ENCODE results near the gene FRMD8. TPM values are rescaled to one million over a fixed set of nuclear protein-coding genes. Genes with fewer than 3 reads are reported as not detected.

The FRMD8 gene, protein sequence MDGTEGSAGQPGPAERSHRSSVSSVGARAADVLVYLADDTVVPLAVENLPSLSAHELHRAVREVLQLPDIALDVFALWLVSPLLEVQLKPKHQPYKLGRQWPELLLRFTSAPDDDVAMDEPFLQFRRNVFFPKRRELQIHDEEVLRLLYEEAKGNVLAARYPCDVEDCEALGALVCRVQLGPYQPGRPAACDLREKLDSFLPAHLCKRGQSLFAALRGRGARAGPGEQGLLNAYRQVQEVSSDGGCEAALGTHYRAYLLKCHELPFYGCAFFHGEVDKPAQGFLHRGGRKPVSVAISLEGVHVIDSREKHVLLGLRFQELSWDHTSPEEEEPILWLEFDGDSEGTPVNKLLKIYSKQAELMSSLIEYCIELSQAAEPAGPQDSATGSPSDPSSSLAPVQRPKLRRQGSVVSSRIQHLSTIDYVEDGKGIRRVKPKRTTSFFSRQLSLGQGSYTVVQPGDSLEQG
- total RNA-seq: 8.2 TPM
- long read RNA-seq, transcript FRMD8-201 (11 exons, 3,723 nt): major isoform, 12 of 22 reads
- long read RNA-seq, partial matches to known transcripts: 2 of 22 reads
- long read RNA-seq, other reads (novel, unspliced or antisense): 2 of 22 reads

DNA sequence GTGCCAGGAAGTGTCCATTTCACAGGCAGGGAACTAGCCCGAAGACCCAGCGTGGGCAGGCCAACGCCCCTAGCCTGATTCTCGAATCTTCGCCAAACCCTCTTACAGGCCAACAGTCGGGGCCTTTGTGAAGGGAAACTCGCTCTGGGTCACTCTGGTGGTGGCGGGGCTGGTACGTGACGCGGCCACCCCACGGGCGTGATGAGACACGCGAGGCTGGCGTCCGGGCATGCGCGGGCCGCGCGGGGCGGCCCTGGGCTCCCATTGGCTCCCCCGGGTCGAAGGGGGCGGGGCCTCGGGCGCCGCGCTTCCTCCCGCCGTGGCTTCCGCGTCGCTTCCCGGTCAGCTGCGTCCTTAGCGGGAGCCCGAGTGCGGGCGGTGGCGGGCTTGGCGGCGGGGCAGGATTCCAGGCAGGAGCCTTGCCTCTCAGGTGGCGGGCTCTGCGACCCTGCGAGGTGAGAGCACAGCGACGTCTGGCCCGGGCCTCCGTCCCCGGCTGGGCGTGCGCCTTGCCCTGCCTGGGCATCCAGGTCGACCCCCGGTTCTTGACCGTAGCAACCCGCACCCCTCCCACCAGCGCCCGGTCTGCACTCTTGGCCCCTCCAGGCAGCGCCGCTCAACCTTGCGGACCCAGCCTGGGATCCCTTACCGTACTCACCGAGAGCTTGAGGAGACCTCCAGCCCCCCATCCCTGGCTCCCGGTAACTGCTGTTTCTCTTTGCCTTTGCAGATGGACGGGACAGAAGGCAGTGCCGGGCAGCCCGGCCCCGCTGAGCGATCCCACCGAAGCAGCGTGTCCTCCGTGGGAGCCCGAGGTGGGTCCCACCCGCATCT is at the start of gene FRMD8:
Gene FRMD8 (plus strand): TSS at position 331 of the 834 bp plus-strand sequence. CDS start 400 bp downstream, at position 731.
- intact Hi-C loops (cut with DNase I): no loop called here
- DNase-seq (ENCODE audit: missing footprints): peak; percentile 98
- ATAC-seq: peak; percentile 74

DNA sequence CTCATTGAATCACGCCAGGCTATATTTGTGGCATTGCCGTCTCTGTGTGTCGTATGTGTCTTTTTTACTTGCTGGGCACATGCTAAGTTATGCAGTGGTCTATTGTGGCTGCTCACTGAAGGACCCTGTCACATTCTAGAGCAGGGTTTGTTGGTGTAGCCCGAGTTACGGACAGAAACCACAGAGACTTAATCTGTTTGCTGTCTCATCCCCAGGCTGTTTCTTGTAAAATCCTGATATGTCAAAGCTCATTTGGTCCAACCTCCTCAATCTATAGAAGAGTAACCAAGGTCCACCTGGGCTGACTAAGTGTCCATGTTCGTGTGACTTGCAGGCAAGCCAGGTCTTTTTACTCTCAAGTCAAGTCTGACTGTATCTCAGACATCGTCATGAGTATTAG is 47.8 kb upstream of the FRMD8 start:
- intact Hi-C loops (cut with DNase I): no loop called here
- DNase-seq (ENCODE audit: missing footprints) (no peak), ATAC-seq (no peak)

GRCh38 chr11:65340226-65340625 is 46.2 kb upstream of the FRMD8 start:
- DNase-seq (ENCODE audit: missing footprints) (no peak), ATAC-seq (no peak)
- intact Hi-C loops (cut with DNase I): no loop called here

DNA sequence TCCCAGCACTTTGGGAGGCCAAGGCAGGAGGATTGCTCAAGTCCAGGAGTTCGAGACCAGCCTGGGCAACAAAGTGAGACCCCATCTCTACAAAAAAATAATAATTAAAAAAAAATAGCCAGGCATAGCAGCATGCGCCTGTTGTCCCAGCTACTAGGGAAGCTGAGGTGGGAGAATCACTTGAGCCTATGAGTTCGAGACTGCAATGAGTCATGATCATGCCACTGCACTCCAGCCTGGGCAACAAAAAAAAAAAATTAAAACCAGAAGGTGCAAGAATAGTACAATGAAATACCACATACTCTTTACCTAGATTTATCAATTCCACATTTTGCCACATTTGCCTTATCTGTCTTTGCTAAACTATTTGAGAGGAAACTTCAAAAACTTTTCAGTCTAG is 44.6 kb upstream of the FRMD8 start:
- DNase-seq (ENCODE audit: missing footprints): no peak
- no peak for ATAC-seq
- intact Hi-C loops (cut with DNase I): no loop called here

DNA sequence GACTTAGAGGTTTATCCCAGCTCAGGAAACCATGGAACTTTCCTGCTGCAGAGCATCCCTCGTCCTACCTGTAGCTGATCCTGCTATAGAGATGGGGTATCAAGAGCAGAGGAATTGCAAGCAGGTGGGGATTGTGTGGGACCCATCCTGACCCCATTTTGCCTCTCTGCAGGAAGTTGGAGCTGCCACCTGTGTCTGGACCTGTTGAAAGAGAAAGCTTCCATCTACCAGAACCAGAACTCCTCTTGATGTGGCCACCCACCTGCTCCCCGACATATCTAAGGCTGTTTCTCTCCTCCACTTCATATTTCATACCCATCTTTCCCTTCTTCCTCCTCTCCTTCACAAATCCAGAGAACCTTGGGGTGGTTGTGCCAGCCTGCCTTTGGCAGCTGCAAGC is 34.9 kb upstream of the FRMD8 start:
- intact Hi-C loops (cut with DNase I): no loop called here
- DNase-seq (ENCODE audit: missing footprints): no peak
- no peak for ATAC-seq

DNA sequence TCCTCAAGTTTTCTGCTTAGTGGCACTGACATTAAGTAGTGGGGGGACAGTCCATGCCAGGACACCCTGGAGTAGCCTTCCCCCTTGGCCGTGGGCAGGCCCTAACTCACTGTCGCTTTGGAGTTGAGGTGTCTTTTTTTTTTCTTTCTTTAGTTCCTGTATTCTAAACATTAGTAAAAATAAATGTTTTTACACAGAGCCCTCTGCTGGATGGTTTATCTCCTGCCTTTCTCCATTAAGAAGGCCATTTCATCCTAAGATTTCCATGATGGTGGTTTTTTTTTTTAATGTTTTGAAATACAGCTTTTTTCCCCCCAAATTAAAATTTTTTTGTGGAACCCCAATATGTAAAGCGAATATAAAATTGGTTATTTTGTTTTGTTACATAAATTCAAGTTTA is 33.7 kb upstream of the FRMD8 start:
- DNase-seq (ENCODE audit: missing footprints): no peak
- ATAC-seq: no peak
- intact Hi-C loops (cut with DNase I): no loop called here

- no peak for ATAC-seq
- intact Hi-C loops (cut with DNase I): no loop called here
- DNase-seq (ENCODE audit: missing footprints): no peak
Measured at GRCh38 chr11:65353376-65353775, 33.1 kb upstream of the FRMD8 start.

GRCh38 chr11:65353900-65354264 is 32.6 kb upstream of the FRMD8 start:
- intact Hi-C loops (cut with DNase I): no loop called here
- no peak for ATAC-seq
- no peak for DNase-seq (ENCODE audit: missing footprints)

DNA sequence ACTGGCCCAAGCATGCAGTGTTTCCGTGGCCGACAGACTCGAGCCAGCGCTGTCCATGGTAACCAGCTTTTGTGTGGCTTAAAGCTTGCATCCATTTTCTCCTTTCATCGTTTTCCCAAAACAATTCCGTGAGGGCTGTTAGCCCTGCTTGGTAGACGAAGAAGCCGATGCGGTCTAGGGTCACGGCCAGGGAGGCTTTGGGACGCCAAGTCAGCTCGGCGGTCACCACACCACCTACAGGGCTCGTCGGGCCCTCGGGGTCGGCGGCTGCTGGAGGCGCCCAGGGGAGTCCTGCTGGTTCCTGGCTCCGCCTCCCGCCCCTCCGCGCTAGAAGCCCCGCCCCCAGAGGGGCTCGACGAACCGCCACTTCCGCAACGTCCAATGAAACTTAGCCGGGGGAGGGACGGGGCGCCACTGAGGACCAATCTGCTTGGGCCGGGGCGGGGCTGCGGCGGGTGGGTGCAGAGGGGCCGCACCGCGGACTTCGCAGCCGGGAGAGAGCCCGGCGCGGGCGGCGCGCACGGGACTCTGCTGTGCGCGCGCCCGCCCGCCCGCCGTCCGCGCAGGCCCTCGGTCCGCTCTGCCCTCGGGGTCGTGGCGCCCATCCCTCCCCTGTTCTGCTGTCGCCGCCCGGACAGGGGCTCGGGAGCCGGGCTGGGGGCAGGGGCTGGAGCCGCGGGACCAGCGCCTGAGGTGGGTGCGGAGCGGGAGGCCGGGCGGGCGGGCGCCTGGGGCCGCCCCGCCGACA is 32.0 kb upstream of the FRMD8 start, which contains the start of gene TIGD3:
Gene TIGD3 (plus strand): TSS at position 487 of the 748 bp plus-strand sequence. CDS start 1,058 bp downstream, outside the sequence.
- intact Hi-C loops (cut with DNase I): no loop called here
- ATAC-seq: peak; percentile 93
- DNase-seq (ENCODE audit: missing footprints): peak; percentile 98

- intact Hi-C loops (cut with DNase I): no loop called here
- DNase-seq (ENCODE audit: missing footprints) (peak; percentile 77), ATAC-seq (no peak)
Measured at GRCh38 chr11:65355013-65355775, 31.2 kb upstream of the FRMD8 start.

GRCh38 chr11:65355776-65356393 is 30.6 kb upstream of the FRMD8 start:
- DNase-seq (ENCODE audit: missing footprints) (peak; percentile 77), ATAC-seq (no peak)
- intact Hi-C loops (cut with DNase I): no loop called here

- intact Hi-C loops (cut with DNase I): no loop called here
- no peak for ATAC-seq
- no peak for DNase-seq (ENCODE audit: missing footprints)
Measured at GRCh38 chr11:65356394-65356972, 30.0 kb upstream of the FRMD8 start.

DNA sequence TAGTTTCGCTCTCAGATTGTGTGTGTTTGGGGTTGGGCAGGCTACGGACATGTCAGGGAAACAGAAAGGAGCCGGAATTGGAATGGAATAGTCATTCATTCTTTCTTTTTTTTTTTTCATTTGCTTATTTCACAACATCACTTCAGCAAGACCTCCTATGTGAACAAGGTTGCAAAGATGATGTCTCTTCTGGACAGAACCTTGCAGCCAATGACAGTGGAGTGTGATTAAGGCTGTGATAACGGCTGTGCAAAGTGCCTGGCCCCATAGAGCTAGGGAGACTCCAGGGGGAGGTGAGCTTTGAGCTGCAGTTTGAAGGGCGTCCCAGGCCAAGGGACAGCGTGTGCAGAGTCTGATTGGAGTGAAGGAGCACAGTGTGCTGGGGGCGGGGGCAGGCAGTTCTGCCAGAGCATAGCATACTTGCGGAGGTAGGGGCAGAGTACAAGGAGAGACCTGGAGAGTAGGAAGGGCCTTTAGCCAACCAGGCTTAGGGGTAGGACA is 28.5 kb upstream of the FRMD8 start:
- no peak for DNase-seq (ENCODE audit: missing footprints)

DNA sequence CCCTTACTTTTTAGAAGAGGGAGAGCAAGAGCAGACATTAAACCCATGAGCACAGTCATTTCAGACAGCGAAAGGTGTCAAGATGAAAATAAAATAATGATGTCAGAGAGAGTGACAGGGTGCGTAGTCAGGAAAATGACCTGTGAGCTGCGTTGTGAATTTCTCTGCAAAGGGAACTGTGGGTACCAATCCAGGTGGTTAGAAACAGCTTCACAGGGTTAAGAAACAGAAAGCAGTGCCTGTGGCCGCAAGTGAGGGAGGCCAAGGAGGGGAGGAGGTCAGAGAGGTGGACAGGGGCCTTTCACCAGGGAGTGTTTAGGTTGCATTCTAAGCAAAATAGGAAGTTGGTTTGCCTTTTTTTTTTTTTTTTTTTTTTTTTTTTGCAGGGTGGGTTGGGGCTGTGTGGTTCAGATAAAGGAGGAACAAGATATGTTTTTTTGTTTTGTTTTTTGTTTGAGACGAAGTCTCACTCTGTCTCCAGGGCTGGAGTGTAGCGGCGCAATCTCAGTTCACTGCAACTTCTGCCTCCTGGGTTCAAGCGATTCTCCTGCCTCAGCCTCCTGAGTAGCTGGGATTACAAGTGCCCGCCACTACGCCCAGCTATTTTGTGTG is 24.0 kb upstream of the FRMD8 start:
- ATAC-seq: no peak
- intact Hi-C loops (cut with DNase I): no loop called here
- DNase-seq (ENCODE audit: missing footprints): no peak

More for the DNA sequence above, 28.5 kb upstream of the FRMD8 start:
- intact Hi-C loops (cut with DNase I): no loop called here
- peak; percentile 45 for ATAC-seq

GRCh38 chr11:65362966-65363365 is 23.5 kb upstream of the FRMD8 start:
- intact Hi-C loops (cut with DNase I): no loop called here
- no peak for DNase-seq (ENCODE audit: missing footprints)
- no peak for ATAC-seq

DNA sequence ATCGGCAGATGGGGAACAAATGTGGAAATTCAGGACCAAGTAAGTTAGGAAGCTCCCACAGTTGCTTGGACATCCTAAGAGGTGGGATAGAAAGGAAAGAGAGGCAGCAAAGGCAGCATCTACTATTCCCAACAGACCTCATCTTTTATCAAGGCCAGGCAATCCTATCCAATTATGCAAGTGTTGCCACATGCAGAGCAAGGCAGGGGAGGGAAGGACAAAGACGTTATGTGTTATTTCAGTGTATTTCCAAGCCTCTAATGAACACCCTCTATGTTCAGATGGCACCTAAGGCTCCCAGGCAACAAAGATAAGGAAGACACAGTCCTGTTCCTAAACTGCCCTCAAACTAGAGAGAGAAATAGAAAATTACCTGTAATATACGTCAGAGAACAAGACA is 22.7 kb upstream of the FRMD8 start:
- ATAC-seq (no peak), DNase-seq (ENCODE audit: missing footprints) (no peak)
- intact Hi-C loops (cut with DNase I): no loop called here

GRCh38 chr11:65366340-65366773 is 20.1 kb upstream of the FRMD8 start:
- intact Hi-C loops (cut with DNase I): loop anchor here (1.0 to 2.0 kb wide), 2 partner anchors 50 to 144 kb away; no protein-coding TSS in a partner anchor
- ATAC-seq (peak; percentile 81), DNase-seq (ENCODE audit: missing footprints) (no peak)
